HCT116 (cell line): ENCODE results near the gene NEURL1B. TPM values are rescaled to one million over a fixed set of nuclear protein-coding genes. Genes with fewer than 3 reads are reported as not detected.

ENCODE experiments used
- ATAC-seq: fragments of 200-7000 bp; cut with Tn5 transposase; 2 replicates; pipeline ENCODE4 v1.9.1; 2020; ENCODE audit warnings: mild to moderate bottlenecking, moderate library complexity
- Bru-seq: library from RNA; stranded (reverse); fragments of 400-500 nt; gene quantifications from one replicate; lab custom pipeline; 2021; lab: Mats Ljungman, UMichigan
- BruChase-seq, 2 experiments: library from RNA; stranded (reverse); fragments of 400-500 nt; gene quantifications; one replicate each; lab custom pipeline; 2021; lab: Mats Ljungman, UMichigan
- BruUV-seq: library from RNA; stranded (reverse); fragments of 400-500 nt; replicated peaks from 2 replicates; lab custom pipeline; 2021; lab: Mats Ljungman, UMichigan
- CTCF ChIA-PET: fragments of 300-600 bp; sonication (Branson Sonifier 250); formaldehyde crosslinking; loops from one replicate; lab custom pipeline; 2021; ENCODE audit warnings: antibody characterized with exemption; lab: Charles Lee
- POLR2A ChIA-PET: fragments of 300-600, 350-600 bp; sonication (Branson Sonifier 250); formaldehyde crosslinking; loops from one replicate; lab custom pipeline; 2021; ENCODE audit warnings: antibody characterized with exemption; lab: Charles Lee
- RAD21 ChIA-PET, 2 experiments: fragments of 300-600 bp; sonication (Branson Sonifier 250); formaldehyde crosslinking; loops; one replicate each; lab custom pipeline; 2023; ENCODE audit warnings: low total read pairs in 2 of 2; ENCODE audit not compliant: uncharacterized antibody in 2 of 2, unreplicated experiment in 2 of 2, low non-redundant PET in 1 of 2; lab: Charles Lee
- DNase-seq: peaks from one replicate; pipeline ENCODE4 v3.0.0-alpha.2; 2010; ENCODE audit warnings: low read depth, low spot score
- H2AFZ ChIP-seq: fragments of 200-600 bp; shearing (Covaris generic), sonication (generic); 2 replicates; pipeline ENCODE4 v1.6.1; 2017; ENCODE audit warnings: low read depth, mixed run types, mixed read lengths, antibody characterized with exemption, low read length; ENCODE audit not compliant: poor library complexity, severe bottlenecking
- H3K27ac ChIP-seq: 2 replicates; pipeline ENCODE4 v1.5.1; 2012; ENCODE audit warnings: low read depth, low read length
- H3K27me3 ChIP-seq: fragments of 200-600 bp; sonication (generic); 2 replicates; pipeline ENCODE4 v1.6.1; 2016; ENCODE audit warnings: mixed run types, low read length, mixed read lengths; ENCODE audit not compliant: insufficient read depth
- H3K36me3 ChIP-seq, 2 experiments: fragments of 200-500 bp in 1 of 2; fragments of 200-600 bp in 1 of 2; sonication (Bioruptor generic) in 1 of 2; sonication (generic) in 1 of 2; 2 replicates each; pipeline versions ENCODE4 v1.5.1 to v1.6.1; 2014 to 2016; ENCODE audit warnings: low read length in 2 of 2, inconsistent platforms in 1 of 2, mixed read lengths in 1 of 2, mixed run types in 1 of 2; ENCODE audit not compliant: insufficient read depth in 2 of 2, control insufficient read depth in 1 of 2
- H3K4me1 ChIP-seq, 2 experiments: fragments of 200-600 bp in 1 of 2; sonication (generic) in 1 of 2; 2 replicates each; pipeline versions ENCODE4 v1.5.1 to v1.6.1; 2012 to 2017; ENCODE audit warnings: low read length in 2 of 2, inconsistent platforms in 1 of 2, mild to moderate bottlenecking in 1 of 2, mixed read lengths in 1 of 2, mixed run types in 1 of 2, moderate library complexity in 1 of 2; ENCODE audit not compliant: insufficient read depth in 2 of 2, control insufficient read depth in 1 of 2
- H3K4me2 ChIP-seq: fragments of 200-600 bp; sonication (generic); 2 replicates; pipeline ENCODE4 v1.6.1; 2017; ENCODE audit warnings: mixed run types, low read length, mixed read lengths
- H3K4me3 ChIP-seq, 2 experiments: fragments of 200-600 bp in 1 of 2; sonication (generic) in 1 of 2; replicated peaks in 1 of 2; 2 replicates each; pipeline ENCODE4 v1.5.1; 2011 to 2016; ENCODE audit warnings: low read length in 2 of 2, control low read depth in 1 of 2, low read depth in 1 of 2, mild to moderate bottlenecking in 1 of 2, mixed read lengths in 1 of 2, mixed run types in 1 of 2
- H3K79me2 ChIP-seq: fragments of 200-600 bp; sonication (generic); 2 replicates; pipeline ENCODE4 v1.6.1; 2017; ENCODE audit warnings: mild to moderate bottlenecking, mixed run types, low read length, moderate library complexity, mixed read lengths; ENCODE audit not compliant: insufficient read depth
- H3K9ac ChIP-seq: fragments of 200-600 bp; sonication (generic); 2 replicates; pipeline ENCODE4 v1.6.1; 2016; ENCODE audit warnings: low read length, mixed read lengths
- H3K9me2 ChIP-seq: fragments of 200-600 bp; sonication (generic), shearing (Covaris generic); 2 replicates; pipeline ENCODE4 v1.6.1; 2017; ENCODE audit warnings: mixed run types, mild to moderate bottlenecking, moderate library complexity; ENCODE audit not compliant: insufficient read depth
- H3K9me3 ChIP-seq, 2 experiments: fragments of 200-500 bp in 1 of 2; fragments of 200-600 bp in 1 of 2; sonication (Bioruptor generic) in 1 of 2; sonication (generic) in 1 of 2; 2 replicates each; pipeline ENCODE4 v1.6.1; 2014 to 2017; ENCODE audit warnings: low read length in 2 of 2, mixed read lengths in 2 of 2, inconsistent platforms in 1 of 2, low read depth in 1 of 2, mild to moderate bottlenecking in 1 of 2, mixed run types in 1 of 2, moderate library complexity in 1 of 2; ENCODE audit not compliant: control insufficient read depth in 1 of 2, insufficient read depth in 1 of 2
- H4K20me1 ChIP-seq: fragments of 200-600 bp; sonication (generic), shearing (Covaris generic); 2 replicates; pipeline ENCODE4 v1.6.1; 2017; ENCODE audit warnings: mixed run types, mild to moderate bottlenecking, moderate library complexity; ENCODE audit not compliant: insufficient read depth
- CEBPB ChIP-seq: IDR thresholded peaks from 2 replicates; pipeline ENCODE4 v1.6.1; 2012; ENCODE audit warnings: low read depth
- EGR1 ChIP-seq: IDR thresholded peaks from 2 replicates; pipeline ENCODE4 v1.6.1; 2012; ENCODE audit warnings: low read depth
- ELF1 ChIP-seq: IDR thresholded peaks from 2 replicates; pipeline ENCODE4 v1.6.1; 2012; ENCODE audit warnings: low read depth, borderline replicate concordance
- POLR2A ChIP-seq: IDR thresholded peaks from 2 replicates; pipeline ENCODE4 v1.7.0; 2011; ENCODE audit warnings: borderline replicate concordance; ENCODE audit not compliant: insufficient read depth, insufficient read length; ENCODE audit errors: extremely low read depth
- POLR2AphosphoS5 ChIP-seq: IDR thresholded peaks from 2 replicates; pipeline ENCODE4 v1.6.1; 2011; ENCODE audit warnings: mild to moderate bottlenecking, low read depth, low read length, moderate library complexity
- RAD21 ChIP-seq: IDR thresholded peaks from 2 replicates; pipeline ENCODE4 v1.6.1; 2012; ENCODE audit warnings: low read depth, mild to moderate bottlenecking
- REST ChIP-seq: IDR thresholded peaks from 2 replicates; pipeline ENCODE4 v1.6.1; 2012; ENCODE audit warnings: low read depth
- SP1 ChIP-seq: IDR thresholded peaks from 2 replicates; pipeline ENCODE4 v1.6.1; 2012; ENCODE audit warnings: low read depth
- SRF ChIP-seq: IDR thresholded peaks from 2 replicates; pipeline ENCODE4 v1.6.1; 2012; ENCODE audit warnings: low read depth
- TCF7L2 ChIP-seq: IDR thresholded peaks from 2 replicates; pipeline ENCODE4 v1.7.0; 2011; ENCODE audit warnings: borderline replicate concordance, inconsistent platforms; ENCODE audit not compliant: insufficient read depth, insufficient read length; ENCODE audit errors: extremely low read depth
- YY1 ChIP-seq: IDR thresholded peaks from 2 replicates; pipeline ENCODE4 v1.6.1; 2011; ENCODE audit warnings: low read length, low read depth, moderate library complexity, mild to moderate bottlenecking; ENCODE audit not compliant: insufficient replicate concordance; ENCODE audit errors: extremely low read depth
- ZFX ChIP-seq: fragments of 450-650 bp; IDR thresholded peaks from 2 replicates; pipeline ENCODE4 v1.6.1; 2017
- intact Hi-C: fragments of 100-400 bp; cut with micrococcal nuclease; formaldehyde crosslinking; loops from 2 replicates; pipeline ENCODE4 v1.10.0; 2022
- long read RNA-seq: library from polyadenylated mRNA; unstranded; transcript quantifications from one replicate; pipeline ENCODE4 v2.0.0, GENCODE V29; 2021; ENCODE audit not compliant: unreplicated experiment
- polyA plus RNA-seq: library from polyadenylated mRNA; unstranded; fragments of >200 nt; gene quantifications from 2 replicates; pipeline ENCODE4 v1.2.1, GENCODE V29; 2012; ENCODE audit warnings: missing spikeins
- total RNA-seq: library from RNA; stranded (reverse); gene quantifications from one replicate; pipeline ENCODE4 v1.2.1, GENCODE V29; 2021; ENCODE audit not compliant: unreplicated experiment
- TF ChIP-seq, protein P1 (sequence below): IDR thresholded peaks from 2 replicates; pipeline ENCODE4 v1.6.1; 2012

Gene NEURL1B, protein sequence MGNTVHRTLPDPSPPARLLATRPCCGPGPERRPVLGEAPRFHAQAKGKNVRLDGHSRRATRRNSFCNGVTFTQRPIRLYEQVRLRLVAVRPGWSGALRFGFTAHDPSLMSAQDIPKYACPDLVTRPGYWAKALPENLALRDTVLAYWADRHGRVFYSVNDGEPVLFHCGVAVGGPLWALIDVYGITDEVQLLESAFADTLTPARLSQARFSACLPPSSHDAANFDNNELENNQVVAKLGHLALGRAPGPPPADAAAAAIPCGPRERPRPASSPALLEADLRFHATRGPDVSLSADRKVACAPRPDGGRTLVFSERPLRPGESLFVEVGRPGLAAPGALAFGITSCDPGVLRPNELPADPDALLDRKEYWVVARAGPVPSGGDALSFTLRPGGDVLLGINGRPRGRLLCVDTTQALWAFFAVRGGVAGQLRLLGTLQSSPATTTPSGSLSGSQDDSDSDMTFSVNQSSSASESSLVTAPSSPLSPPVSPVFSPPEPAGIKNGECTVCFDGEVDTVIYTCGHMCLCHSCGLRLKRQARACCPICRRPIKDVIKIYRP
- total RNA-seq, result 5.8 TPM
- polyA plus RNA-seq, result 4.4 and 6.1 TPM in 2 replicates
- Bru-seq, nascent RNA, result percentile 40 among the genes with signal in this experiment
- percentile 45 among the genes with signal in this experiment for BruChase-seq, experiment 1, labeled RNA remaining after a 6-hour chase
- percentile 46 among the genes with signal in this experiment for BruChase-seq, experiment 2, labeled RNA remaining after a 2-hour chase
- long read RNA-seq, partial matches to known transcripts, result 0 of 3 reads
- long read RNA-seq, other reads (novel, unspliced or antisense), result 3 of 3 reads

- Histone ChIP-seq H3K36me3 (no peaks in the 10 kb centered on the region), H3K27me3 (no peaks in the 10 kb centered on the region), H3K4me1 (peaks cover 19 to 28% of the 10 kb centered on the region in 2 experiments), H3K9ac (peak within 1 kb of the TSS; percentile 72), H3K9me2 (no peaks in the 10 kb centered on the region), H3K9me3 (no peaks in the 10 kb centered on the region), H3K79me2 (no peaks in the 10 kb centered on the region), H3K27ac (peak within 1 kb of the TSS; percentile 40; the same call in 1 of the 2 replicates), H4K20me1 (no peaks in the 10 kb centered on the region), H3K4me2 (peak within 1 kb of the TSS; percentile 96), H2AFZ (peak within 1 kb of the TSS; percentile 96), H3K4me3 (peak within 1 kb of the TSS; percentile 58 to 75)
- BruUV-seq, result no TSS peak
- DNase-seq (peak; percentile 26), ATAC-seq (peak; percentile 89)
- POLR2A ChIA-PET, result no interaction called here
- RAD21 ChIA-PET, result no interaction called here
- TF ChIP-seq REST (no peak), SRF (no peak), POLR2A (no peak), ZFX (peak; percentile 32; the same call in 1 of the 2 replicates), POLR2AphosphoS5 (peak; percentile 69), TCF7L2 (peak; percentile 86), RAD21 (peak; percentile 21; the same call in 1 of the 2 replicates), ELF1 (no peak), YY1 (no peak), EGR1 (peak; percentile 78), SP1 (no peak), CEBPB (no peak)
- TF ChIP-seq, protein P1, sequence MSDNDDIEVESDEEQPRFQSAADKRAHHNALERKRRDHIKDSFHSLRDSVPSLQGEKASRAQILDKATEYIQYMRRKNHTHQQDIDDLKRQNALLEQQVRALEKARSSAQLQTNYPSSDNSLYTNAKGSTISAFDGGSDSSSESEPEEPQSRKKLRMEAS, result peak; percentile 53; the same call in 1 of the 2 replicates
- CTCF ChIA-PET, result interaction anchor here (1.3 kb wide), 1 partner anchor 188 kb away, joined by 3 read pairs; no protein-coding TSS in a partner anchor
- intact Hi-C loops, result no loop called here
Measured at GRCh38 chr5:172640822-172641358, at the start of gene NEURL1B. TSS of gene NEURL1B (plus strand) at chr5:172641263. CDS start at chr5:172641407, 144 bp downstream.
